Measurements from ENCODE around the gene GPC6. TPM values are rescaled to one million over a fixed set of nuclear protein-coding genes. Genes with fewer than 3 reads are reported as not detected.

GPC6 gene
- total RNA-seq, 2 donors from 2014 or later: 1.6 to 4.0 TPM

GRCh38 chr13:94198681-94199080 is 972.1 kb downstream of the GPC6 start:
- 63 to 74% methylated on average over 4 of the region's 4 CpGs for WGBS, 2 donors
- DNase-seq: no peak
- Histone ChIP-seq H3K4me1 (no peaks in the 10 kb centered on the region), H3K27ac (no peak overlapping the region), H3K27me3 (no peaks in the 10 kb centered on the region), H3K4me3 (no peak overlapping the region), H3K9me3 (no peaks in the 10 kb centered on the region), H3K36me3 (replicated peaks in 1 of 2; ENCODE audit: insufficient read depth in 1 of 2, low read depth in 2 of 2) (no peaks in the 10 kb centered on the region)
- no peak for TF ChIP-seq CTCF (IDR thresholded peaks at IDR 0.05)
- no peak for TF ChIP-seq POLR2A (IDR thresholded peaks at IDR 0.05)
- no peak for ATAC-seq
- intact Hi-C loops (cut with DNase I): no loop called here

GRCh38 chr13:94199135-94199534 is 972.5 kb downstream of the GPC6 start:
- intact Hi-C loops (cut with DNase I): no loop called here
- Histone ChIP-seq H3K27me3 (no peaks in the 10 kb centered on the region), H3K9me3 (no peaks in the 10 kb centered on the region), H3K4me1 (no peaks in the 10 kb centered on the region), H3K36me3 (replicated peaks in 1 of 2; ENCODE audit: insufficient read depth in 1 of 2, low read depth in 2 of 2) (no peaks in the 10 kb centered on the region), H3K27ac (no peak overlapping the region), H3K4me3 (no peak overlapping the region)
- ATAC-seq (no peak), DNase-seq (no peak)
- 70 to 75% methylated on average over 3 of the region's 3 CpGs for WGBS, 2 donors
- TF ChIP-seq POLR2A (IDR thresholded peaks at IDR 0.05) (no peak), CTCF (IDR thresholded peaks at IDR 0.05) (no peak)

GRCh38 chr13:94201022-94201421 is 974.4 kb downstream of the GPC6 start:
- H3K36me3 ChIP-seq (replicated peaks in 1 of 2; ENCODE audit: insufficient read depth in 1 of 2, low read depth in 2 of 2): no peaks in the 10 kb centered on the region
- H3K9me3 ChIP-seq: no peaks in the 10 kb centered on the region
- intact Hi-C loops (cut with DNase I): no loop called here
- no peaks in the 10 kb centered on the region for H3K27me3 ChIP-seq
- ATAC-seq (no peak), DNase-seq (no peak)
- no peak overlapping the region for H3K27ac ChIP-seq
- H3K4me1 ChIP-seq: no peaks in the 10 kb centered on the region
- TF ChIP-seq POLR2A (IDR thresholded peaks at IDR 0.05) (no peak), CTCF (IDR thresholded peaks at IDR 0.05) (no peak)
- H3K4me3 ChIP-seq: no peak overlapping the region
- 86% methylated on average over 6 of the region's 6 CpGs for WGBS, 2 donors

- Histone ChIP-seq H3K27ac (no peak overlapping the region), H3K36me3 (replicated peaks in 1 of 2; ENCODE audit: insufficient read depth in 1 of 2, low read depth in 2 of 2) (no peaks in the 10 kb centered on the region), H3K9me3 (no peaks in the 10 kb centered on the region), H3K27me3 (no peaks in the 10 kb centered on the region), H3K4me3 (no peak overlapping the region), H3K4me1 (no peaks in the 10 kb centered on the region)
- 72 to 74% methylated on average over 2 of the region's 2 CpGs for WGBS, 2 donors
- DNase-seq: no peak
- intact Hi-C loops (cut with DNase I): no loop called here
- TF ChIP-seq POLR2A (IDR thresholded peaks at IDR 0.05) (no peak), CTCF (IDR thresholded peaks at IDR 0.05) (no peak)
- ATAC-seq: no peak
These were observed 977.6 kb downstream of the GPC6 start for GRCh38 chr13:94204163-94204562.

- Histone ChIP-seq H3K27me3 (no peaks in the 10 kb centered on the region), H3K27ac (no peak overlapping the region), H3K4me3 (no peak overlapping the region), H3K36me3 (replicated peaks in 1 of 2; ENCODE audit: insufficient read depth in 1 of 2, low read depth in 2 of 2) (no peaks in the 10 kb centered on the region), H3K4me1 (no peaks in the 10 kb centered on the region), H3K9me3 (no peaks in the 10 kb centered on the region)
- ATAC-seq (no peak), DNase-seq (no peak)
- WGBS, 2 donors: 50 to 69% methylated on average over 2 of the region's 2 CpGs
- intact Hi-C loops (cut with DNase I): no loop called here
- TF ChIP-seq POLR2A (IDR thresholded peaks at IDR 0.05) (no peak), CTCF (IDR thresholded peaks at IDR 0.05) (no peak)
These were observed 978.3 kb downstream of the GPC6 start for GRCh38 chr13:94204946-94205345.
